Measurements from ENCODE around the gene RASD1. TPM values are rescaled to one million over a fixed set of nuclear protein-coding genes. Genes with fewer than 3 reads are reported as not detected.
A peak's percentile ranks its signal among the peaks of the same experiment; 100 is the strongest.

RASD1 gene
- total RNA-seq, 4 donors from 2014 or later, result 166 to 250 (median 231) TPM

GRCh38 chr17:17493986-17494466 lies 2.2 kb downstream of the RASD1 start:
- Histone ChIP-seq H3K9me3 (no peaks in the 10 kb centered on the region), H3K36me3 (peaks cover 0 to 34% (median 7%) of the 10 kb centered on the region in 3 donors), H3K27ac (peak overlapping the region in 3 of 4 donors; percentile 43 to 89 (median 88)), H3K27me3 (no peaks in the 10 kb centered on the region), H3K4me3 (peak overlapping the region in 2 of 4 donors; percentile 66), H3K4me1 (peaks cover 0 to 53% (median 22%) of the 10 kb centered on the region in 4 donors)
- DNase-seq (ENCODE audit: low spot score in 2 of 2), result no peak
- 41 to 47% methylated on average over 5 of the region's 5 CpGs for WGBS, 2 donors
- TF ChIP-seq CTCF (IDR thresholded peaks at IDR 0.05), result no peak
- TF ChIP-seq POLR2A (IDR thresholded peaks at IDR 0.05), result no peak
- peak in 1 of 2 donors; percentile 28 for TF ChIP-seq EP300 (IDR thresholded peaks at IDR 0.05)

- H3K36me3 ChIP-seq, result peaks cover 0 to 40% (median 7%) of the 10 kb centered on the region in 3 donors
- WGBS, 2 donors, result 64 to 67% methylated on average over 12 to 14 of the region's 15 CpGs
- TF ChIP-seq POLR2A (IDR thresholded peaks at IDR 0.05), result no peak
- TF ChIP-seq EP300 (IDR thresholded peaks at IDR 0.05), result no peak
- no peak for TF ChIP-seq CTCF (IDR thresholded peaks at IDR 0.05)
- no peaks in the 10 kb centered on the region for H3K9me3 ChIP-seq
- H3K4me3 ChIP-seq, result peak overlapping the region in 1 of 4 donors; percentile 66
- peaks cover 0 to 53% (median 22%) of the 10 kb centered on the region in 4 donors for H3K4me1 ChIP-seq
- no peak for DNase-seq (ENCODE audit: low spot score in 2 of 2)
- H3K27me3 ChIP-seq, result no peaks in the 10 kb centered on the region
- peak overlapping the region in 3 of 4 donors; percentile 43 to 89 (median 88) for H3K27ac ChIP-seq
Observed at GRCh38 chr17:17493249-17493985, 2.8 kb downstream of the RASD1 start.

DNA sequence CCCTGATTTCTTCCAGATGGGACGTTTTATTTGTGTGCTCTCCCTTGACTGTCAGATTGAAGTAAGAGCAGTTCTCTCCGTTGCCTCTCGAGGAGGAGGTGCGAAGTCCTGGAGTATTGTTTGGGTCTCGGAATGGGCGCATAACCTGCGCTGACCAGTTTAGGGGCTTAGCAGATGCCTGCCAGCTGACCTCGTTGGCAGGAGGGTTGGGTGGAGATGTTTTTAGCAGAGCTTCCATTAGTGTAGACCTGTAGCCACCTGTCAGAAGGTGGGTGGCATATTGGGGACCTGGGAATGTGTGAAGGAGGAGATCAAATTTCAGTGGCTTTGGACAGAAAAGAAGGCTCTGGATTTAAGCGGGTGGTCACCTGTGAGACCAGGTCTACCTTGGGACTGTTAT lies 3.6 kb downstream of the RASD1 start:
- peaks cover 0 to 53% (median 22%) of the 10 kb centered on the region in 4 donors for H3K4me1 ChIP-seq
- peak overlapping the region in 2 of 4 donors; percentile 39 to 89 for H3K27ac ChIP-seq
- no peak for DNase-seq (ENCODE audit: low spot score in 2 of 2)
- no peak for TF ChIP-seq EP300 (IDR thresholded peaks at IDR 0.05)
- TF ChIP-seq POLR2A (IDR thresholded peaks at IDR 0.05), result no peak
- TF ChIP-seq CTCF (IDR thresholded peaks at IDR 0.05), result no peak
- no peaks in the 10 kb centered on the region for H3K9me3 ChIP-seq
- no peak overlapping the region for H3K4me3 ChIP-seq
- WGBS, 2 donors, result 77 to 81% methylated on average over 9 of the region's 9 CpGs
- H3K36me3 ChIP-seq, result peaks cover 0 to 49% (median 7%) of the 10 kb centered on the region in 3 donors
- no peaks in the 10 kb centered on the region for H3K27me3 ChIP-seq

DNA sequence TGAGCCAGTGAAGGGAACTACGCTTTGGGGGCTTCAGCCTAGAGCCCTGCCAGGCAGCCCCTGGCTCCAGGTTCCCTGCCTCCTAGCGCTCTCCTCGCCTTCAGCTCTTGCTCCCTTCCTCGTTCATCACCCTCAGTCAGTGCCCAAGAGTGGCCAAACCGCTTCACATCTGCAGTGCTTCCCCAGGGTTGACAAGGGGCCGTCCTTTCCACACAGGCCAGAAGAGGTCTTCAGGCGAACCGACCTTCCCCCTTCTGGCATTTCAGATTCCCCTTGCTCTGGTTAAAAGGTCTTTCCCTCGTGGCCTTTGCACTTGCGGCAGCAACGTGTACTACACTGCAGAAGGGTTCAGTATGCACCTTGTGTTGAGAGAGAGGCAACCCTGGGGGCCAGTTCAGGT lies 4.1 kb downstream of the RASD1 start:
- 69 to 74% methylated on average over 11 of the region's 11 CpGs for WGBS, 2 donors
- no peaks in the 10 kb centered on the region for H3K9me3 ChIP-seq
- H3K27ac ChIP-seq, result peak overlapping the region in 1 of 4 donors; percentile 89
- no peak overlapping the region for H3K4me3 ChIP-seq
- peaks cover 0 to 49% (median 21%) of the 10 kb centered on the region in 4 donors for H3K4me1 ChIP-seq
- TF ChIP-seq CTCF (IDR thresholded peaks at IDR 0.05), result peak in 1 of 5 experiments; percentile 13
- no peak for TF ChIP-seq EP300 (IDR thresholded peaks at IDR 0.05)
- peaks cover 0 to 54% (median 7%) of the 10 kb centered on the region in 3 donors for H3K36me3 ChIP-seq
- no peak for DNase-seq (ENCODE audit: low spot score in 2 of 2)
- no peaks in the 10 kb centered on the region for H3K27me3 ChIP-seq

GRCh38 chr17:17491546-17491988 lies 4.6 kb downstream of the RASD1 start:
- peak overlapping the region in 1 of 4 donors; percentile 89 for H3K27ac ChIP-seq
- peaks cover 0 to 45% (median 19%) of the 10 kb centered on the region in 4 donors for H3K4me1 ChIP-seq
- no peak for TF ChIP-seq CTCF (IDR thresholded peaks at IDR 0.05)
- no peak for TF ChIP-seq POLR2A (IDR thresholded peaks at IDR 0.05)
- TF ChIP-seq EP300 (IDR thresholded peaks at IDR 0.05), result no peak
- WGBS, 2 donors, result 82 to 87% methylated on average over 8 to 17 of the region's 17 CpGs
- H3K9me3 ChIP-seq, result no peaks in the 10 kb centered on the region
- no peak for DNase-seq (ENCODE audit: low spot score in 2 of 2)
- H3K36me3 ChIP-seq, result peaks cover 0 to 57% (median 7%) of the 10 kb centered on the region in 3 donors
- H3K27me3 ChIP-seq, result no peaks in the 10 kb centered on the region
- no peak overlapping the region for H3K4me3 ChIP-seq
